ENCODE measurements around the gene SAPCD2.

The SAPCD2 gene

DNA sequence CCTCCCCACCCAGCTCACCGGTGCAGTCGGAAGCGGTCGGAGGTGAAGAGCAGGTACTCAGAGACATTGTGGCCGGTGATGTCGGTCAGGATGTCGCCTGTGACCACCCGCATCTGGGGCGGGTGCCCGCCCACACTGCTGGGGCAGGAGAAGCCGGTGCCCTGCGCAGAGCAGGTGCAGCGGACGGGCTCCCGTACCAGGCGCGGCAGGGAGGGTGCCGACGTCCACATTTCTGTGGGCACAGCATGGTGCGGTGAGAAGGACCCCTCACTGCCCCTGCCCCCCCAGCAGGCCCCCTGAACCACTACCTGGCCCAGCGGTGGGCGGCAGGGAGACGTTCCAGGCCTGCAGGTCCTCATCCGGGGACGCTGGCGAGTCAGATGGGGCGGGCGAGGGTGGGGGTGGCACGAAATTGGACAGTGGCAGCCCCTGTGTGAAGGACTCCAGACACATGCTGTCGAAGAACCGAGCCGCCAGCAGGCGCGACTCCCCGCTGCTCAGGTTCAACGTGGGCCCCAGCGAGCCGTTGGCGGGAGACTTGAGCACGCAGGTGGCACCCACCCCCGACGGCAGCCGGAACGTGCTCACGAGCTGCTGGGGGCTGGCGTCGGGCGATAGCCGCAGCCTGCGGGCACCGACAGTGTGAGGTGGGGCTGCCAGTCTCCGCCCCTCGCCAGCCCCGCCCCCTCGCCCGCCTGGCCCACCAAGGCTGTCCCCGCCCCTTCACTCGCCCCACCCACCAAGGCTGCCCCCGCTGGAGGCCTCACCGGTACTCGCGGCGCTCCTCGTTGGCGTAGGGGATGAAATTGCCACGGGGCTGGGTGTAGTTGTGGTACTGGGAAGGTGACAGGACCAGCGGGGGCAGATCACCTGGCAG, 57.4 kb downstream of the SAPCD2 start:
- H3K4me3 Mint-ChIP-seq: no peak overlapping the region
- H3K27ac Mint-ChIP-seq: no peak overlapping the region
- no peaks in the 10 kb centered on the region for H3K27me3 Mint-ChIP-seq (ENCODE audit: low read depth)
- H3K9me3 Mint-ChIP-seq: no peaks in the 10 kb centered on the region
- peaks cover 3% of the 10 kb centered on the region for H3K36me3 Mint-ChIP-seq (ENCODE audit: low read depth)
- H3K4me1 Mint-ChIP-seq (ENCODE audit: low read depth): no peaks in the 10 kb centered on the region

Measured in T-helper 1 cell treated with Interleukin-12 subunit alpha and Interleukin-12 subunit beta and Interleukin-4 antibody, amounts not matched to agents 30 μg/mL and 1 μg/mL, for 36 hours (primary cell).